Right lobe of liver (tissue), 4 donors: ENCODE measurements around the gene TMEM51.

Source experiments
- POLR2A ChIP-seq: fragments of 450-650 bp; IDR thresholded peaks from one replicate; pipeline ENCODE4 v1.6.1; 2017; ENCODE audit warnings: antibody characterized with exemption, mild to moderate bottlenecking
- TF ChIP-seq, protein P1 (sequence below), 4 donors: fragments of 200-600 bp in 3 of 4; fragments of 450-650 bp in 1 of 4; IDR thresholded peaks; one replicate each; pipeline versions ENCODE4 v1.5.1 to v1.8.0; 2016 to 2022; ENCODE audit warnings: antibody characterized with exemption in 4 of 4, mild to moderate bottlenecking in 2 of 4
- donor health status: DM: no; HTN: no; CAD: no.
- donor health status: DM: no; HTN: no; CAD: no.
- donor health status: DM: no; HTN: yes; CAD: no.

DNA sequence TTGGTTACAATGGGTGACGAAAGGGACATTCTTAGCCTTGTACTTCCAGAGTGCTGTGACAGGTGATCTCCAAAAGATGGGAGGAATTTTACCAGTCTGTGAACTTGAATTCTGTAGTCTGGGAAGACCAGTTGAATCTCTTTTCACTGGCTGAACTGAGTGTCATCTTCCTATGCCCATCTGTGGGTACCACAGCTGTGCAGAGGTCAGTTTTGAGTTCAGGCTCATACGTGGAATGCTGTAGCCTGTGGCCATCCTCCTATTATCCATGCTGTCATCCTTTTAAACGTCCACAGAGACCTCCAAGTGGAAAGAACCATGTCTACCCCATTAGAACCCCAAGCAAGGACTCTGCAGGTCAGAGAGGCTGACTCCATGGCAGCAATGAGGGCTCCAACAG lies 32.1 kb downstream of the TMEM51 start:
- TF ChIP-seq POLR2A: no peak
- TF ChIP-seq, protein P1, sequence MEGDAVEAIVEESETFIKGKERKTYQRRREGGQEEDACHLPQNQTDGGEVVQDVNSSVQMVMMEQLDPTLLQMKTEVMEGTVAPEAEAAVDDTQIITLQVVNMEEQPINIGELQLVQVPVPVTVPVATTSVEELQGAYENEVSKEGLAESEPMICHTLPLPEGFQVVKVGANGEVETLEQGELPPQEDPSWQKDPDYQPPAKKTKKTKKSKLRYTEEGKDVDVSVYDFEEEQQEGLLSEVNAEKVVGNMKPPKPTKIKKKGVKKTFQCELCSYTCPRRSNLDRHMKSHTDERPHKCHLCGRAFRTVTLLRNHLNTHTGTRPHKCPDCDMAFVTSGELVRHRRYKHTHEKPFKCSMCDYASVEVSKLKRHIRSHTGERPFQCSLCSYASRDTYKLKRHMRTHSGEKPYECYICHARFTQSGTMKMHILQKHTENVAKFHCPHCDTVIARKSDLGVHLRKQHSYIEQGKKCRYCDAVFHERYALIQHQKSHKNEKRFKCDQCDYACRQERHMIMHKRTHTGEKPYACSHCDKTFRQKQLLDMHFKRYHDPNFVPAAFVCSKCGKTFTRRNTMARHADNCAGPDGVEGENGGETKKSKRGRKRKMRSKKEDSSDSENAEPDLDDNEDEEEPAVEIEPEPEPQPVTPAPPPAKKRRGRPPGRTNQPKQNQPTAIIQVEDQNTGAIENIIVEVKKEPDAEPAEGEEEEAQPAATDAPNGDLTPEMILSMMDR (IDR thresholded peaks at IDR 0.05): no peak
